Stomach (tissue), 9 donors: ENCODE data around the gene STUM. TPM values are rescaled to one million over a fixed set of nuclear protein-coding genes. Genes with fewer than 3 reads are reported as not detected.

Experiments used
- DNase-seq, 2 donors: peaks; one replicate each; pipeline versions ENCODE4 v3.0.0 to v3.0.0-alpha.2; 2013 to 2019
- H3K27ac ChIP-seq, 5 donors: fragments of 200-600 bp in 4 of 5; sonication (generic) in 4 of 5; one replicate each; pipeline ENCODE4 v1.5.1; 2013 to 2019; ENCODE audit warnings: mild to moderate bottlenecking in 1 of 5, moderate library complexity in 1 of 5
- H3K27me3 ChIP-seq, 3 donors: fragments of 200-600 bp; sonication (generic); one replicate each; pipeline ENCODE4 v1.5.1; 2017 to 2019; ENCODE audit warnings: mixed run types in 1 of 3
- H3K36me3 ChIP-seq, 4 donors: fragments of 200-600 bp; sonication (generic); 1 replicate in 3 of 4; 2 replicates in 1 of 4; pipeline ENCODE4 v1.5.1; 2016 to 2019
- H3K4me1 ChIP-seq, 4 donors: fragments of 200-600 bp; sonication (generic); one replicate each; pipeline ENCODE4 v1.5.1; 2016 to 2019
- H3K4me3 ChIP-seq, 4 donors: fragments of 200-600 bp; sonication (generic) in 3 of 4; one replicate each; pipeline ENCODE4 v1.5.1; 2016 to 2019; ENCODE audit warnings: mild to moderate bottlenecking in 1 of 4
- H3K9me3 ChIP-seq, 4 donors: fragments of 200-600 bp; sonication (generic); one replicate each; pipeline ENCODE4 v1.5.1; 2016 to 2019
- CTCF ChIP-seq, 7 experiments: fragments of 450-650 bp in 4 of 7; fragments of 200-600 bp in 3 of 7; sonication (generic) in 3 of 7; IDR thresholded peaks; one replicate each; pipeline ENCODE4 v1.5.1; 2016 to 2019; ENCODE audit warnings: antibody characterized with exemption in 7 of 7, control low read depth in 2 of 7, mild to moderate bottlenecking in 1 of 7
- EP300 ChIP-seq: sonication (generic); formaldehyde crosslinking; IDR thresholded peaks from one replicate; pipeline ENCODE4 v1.6.1; 2017; ENCODE audit warnings: antibody characterized with exemption
- POLR2A ChIP-seq, 4 donors: fragments of 450-650 bp; IDR thresholded peaks; one replicate each; pipeline ENCODE4 v1.6.1; 2016; ENCODE audit warnings: antibody characterized with exemption in 4 of 4, control low read depth in 2 of 4, mild to moderate bottlenecking in 1 of 4, moderate library complexity in 1 of 4
- POLR2AphosphoS5 ChIP-seq, 3 donors: sonication (generic); formaldehyde crosslinking; IDR thresholded peaks; one replicate each; pipeline ENCODE4 v1.6.1; 2016; ENCODE audit warnings: antibody characterized with exemption in 3 of 3
- WGBS, 5 donors: extraction: QIAGEN DNeasy Blood & Tissue Kit in 3 of 5; methylation state at CpG; one replicate each; pipeline versions ENCODE4 v1.1.5 to v1.1.7; 2013 to 2018; 5-methylcytosine and 5-hydroxymethylcytosine counted together
- intact Hi-C: fragments of 100-400 bp; cut with DNase I; formaldehyde crosslinking; loops from one replicate; pipeline ENCODE4 v1.15.1; 2023; ENCODE audit warnings: low total_unique reads
- polyA plus RNA-seq, 3 donors: library from polyadenylated mRNA; stranded (reverse); fragments of 200-250 nt; gene quantifications; one replicate each; pipeline ENCODE4 v1.2.3, GENCODE V29; 2013
- total RNA-seq, 5 donors: library from RNA; depleted of rRNA; stranded (reverse); fragments of >200 nt; gene quantifications; one replicate each; pipeline versions ENCODE4 v1.1.0 to v1.2.3, GENCODE V29; 2014 to 2016
- donor health status: healthy with polysubstance abuse.
- donor health status: Bipolar disorder and iron deficiency.
- donor health status: healthy.

The STUM gene
- total and polyA plus RNA-seq, 8 donors: under 0.01 to 2.8 (median 1.5) TPM

DNA sequence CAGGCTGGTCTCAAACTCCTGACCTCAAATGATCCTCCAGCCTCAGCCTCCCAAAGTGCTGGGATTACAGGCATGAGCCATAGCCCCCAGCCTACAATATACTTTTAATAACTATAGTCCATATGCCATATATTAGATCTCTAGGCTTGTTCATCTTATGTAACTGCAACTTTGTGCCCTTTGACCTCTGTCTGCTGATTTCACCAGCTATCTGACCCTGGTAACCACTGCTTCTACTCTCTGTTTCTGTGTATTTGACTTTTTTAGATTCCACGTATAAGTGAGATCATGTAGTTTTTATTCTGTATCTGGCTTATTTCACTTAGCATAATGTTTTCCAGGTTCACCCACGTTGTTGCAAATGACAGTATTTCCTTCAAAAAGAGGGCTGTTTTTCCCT, 25.5 kb downstream of the STUM start:
- H3K4me3 ChIP-seq: no peak overlapping the region
- TF ChIP-seq POLR2A (IDR thresholded peaks at IDR 0.05): no peak
- no peak for TF ChIP-seq CTCF (IDR thresholded peaks at IDR 0.05)
- no peak for TF ChIP-seq EP300
- TF ChIP-seq POLR2AphosphoS5 (IDR thresholded peaks at IDR 0.05): no peak
- intact Hi-C loops: no loop called here
- no peaks in the 10 kb centered on the region for H3K27me3 ChIP-seq
- WGBS, 5 donors: 64 to 71% (median 70%) methylated on average over 2 of the region's 2 CpGs
- H3K9me3 ChIP-seq: no peaks in the 10 kb centered on the region
- no peak for DNase-seq
- H3K27ac ChIP-seq: no peak overlapping the region
- peaks cover 0 to 12% (median 5%) of the 10 kb centered on the region in 4 donors for H3K4me1 ChIP-seq
- no peaks in the 10 kb centered on the region for H3K36me3 ChIP-seq

GRCh38 chr1:226574591-226575435, 26.2 kb downstream of the STUM start:
- Histone ChIP-seq H3K27me3 (no peaks in the 10 kb centered on the region), H3K9me3 (no peaks in the 10 kb centered on the region), H3K4me1 (peaks cover 0 to 12% (median 5%) of the 10 kb centered on the region in 4 donors), H3K27ac (peak overlapping the region in 1 of 5 donors; percentile 43), H3K4me3 (no peak overlapping the region), H3K36me3 (no peaks in the 10 kb centered on the region)
- intact Hi-C loops: no loop called here
- WGBS, 5 donors: 89 to 96% (median 93%) methylated on average over 19 to 21 of the region's 21 CpGs
- no peak for DNase-seq
- TF ChIP-seq EP300: no peak
- TF ChIP-seq CTCF (IDR thresholded peaks at IDR 0.05): no peak
- no peak for TF ChIP-seq POLR2AphosphoS5 (IDR thresholded peaks at IDR 0.05)
- TF ChIP-seq POLR2A (IDR thresholded peaks at IDR 0.05): no peak

GRCh38 chr1:226575436-226575720, 26.8 kb downstream of the STUM start:
- no peak for DNase-seq
- WGBS, 5 donors: 83 to 96% (median 87%) methylated on average over 4 of the region's 4 CpGs
- Histone ChIP-seq H3K27ac (peak overlapping the region in 1 of 5 donors; percentile 43), H3K4me3 (no peak overlapping the region), H3K27me3 (no peaks in the 10 kb centered on the region), H3K9me3 (no peaks in the 10 kb centered on the region), H3K4me1 (peaks cover 0 to 12% (median 5%) of the 10 kb centered on the region in 4 donors), H3K36me3 (no peaks in the 10 kb centered on the region)
- TF ChIP-seq POLR2A (IDR thresholded peaks at IDR 0.05) (no peak), CTCF (IDR thresholded peaks at IDR 0.05) (no peak), EP300 (no peak), POLR2AphosphoS5 (IDR thresholded peaks at IDR 0.05) (no peak)
- intact Hi-C loops: no loop called here

DNA sequence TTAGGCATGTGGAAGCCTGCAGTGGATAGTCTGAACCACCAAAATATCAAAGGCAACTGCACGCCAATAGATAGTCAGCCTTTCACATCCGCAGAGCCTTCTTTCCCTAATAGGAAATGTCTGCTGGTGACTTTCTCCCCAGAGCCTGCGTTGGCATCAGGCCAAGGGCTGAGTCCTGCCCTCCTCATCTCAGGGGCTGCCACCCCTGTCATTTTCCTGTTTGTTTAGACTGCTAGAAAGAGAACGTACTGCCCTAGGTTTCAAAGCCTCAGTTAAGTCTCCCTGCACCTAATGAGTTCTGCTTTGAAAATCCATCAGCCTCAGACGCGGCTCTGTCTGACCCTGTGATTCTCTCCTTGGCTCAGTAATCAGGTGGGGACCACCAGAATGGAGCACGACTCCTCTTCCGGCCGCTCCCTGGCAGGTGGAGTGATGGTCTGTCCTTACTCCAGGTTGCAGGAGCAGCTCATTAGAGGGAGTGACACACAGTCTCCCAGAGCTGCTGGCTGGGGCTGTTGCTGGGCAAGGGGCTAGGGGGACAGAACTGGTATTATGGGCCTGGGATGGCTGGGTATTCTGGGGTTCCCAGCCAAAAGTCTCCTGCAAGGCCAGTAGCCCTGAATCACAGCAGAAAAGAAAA, 27.3 kb downstream of the STUM start:
- no peaks in the 10 kb centered on the region for H3K27me3 ChIP-seq
- intact Hi-C loops: no loop called here
- peaks cover 0 to 12% (median 5%) of the 10 kb centered on the region in 4 donors for H3K4me1 ChIP-seq
- no peaks in the 10 kb centered on the region for H3K9me3 ChIP-seq
- 62 to 69% (median 67%) methylated on average over 9 of the region's 9 CpGs for WGBS, 5 donors
- no peak overlapping the region for H3K4me3 ChIP-seq
- TF ChIP-seq CTCF (IDR thresholded peaks at IDR 0.05) (no peak), POLR2A (IDR thresholded peaks at IDR 0.05) (no peak), EP300 (no peak), POLR2AphosphoS5 (IDR thresholded peaks at IDR 0.05) (no peak)
- peak overlapping the region in 1 of 5 donors; percentile 43 for H3K27ac ChIP-seq
- no peaks in the 10 kb centered on the region for H3K36me3 ChIP-seq
- peak in 1 of 2 donors; percentile 46 for DNase-seq
